GM23338 (cell line): ENCODE measurements around the gene THBS2. TPM values are rescaled to one million over a fixed set of nuclear protein-coding genes. Genes with fewer than 3 reads are reported as not detected.

Experiments
- ATAC-seq: fragments of 200-7000 bp; cut with Tn5 transposase; 3 replicates; pipeline ENCODE4 v1.9.1; 2020
- DNase-seq: peaks from one replicate; pipeline ENCODE4 v3.0.0-alpha.2; 2015; ENCODE audit warnings: low spot score
- H2AFZ ChIP-seq: fragments of 200-600 bp; sonication (generic); 2 replicates; pipeline ENCODE4 v1.8.0; 2016; ENCODE audit warnings: antibody characterized with exemption, mild to moderate bottlenecking, moderate library complexity
- H3F3A ChIP-seq: fragments of 200-600 bp; sonication (generic); replicated peaks from 2 replicates; pipeline ENCODE4 v1.8.0; 2017; ENCODE audit warnings: antibody characterized with exemption, mixed run types, low read depth
- H3K27ac ChIP-seq: fragments of 200-600 bp; sonication (generic); 2 replicates; pipeline ENCODE4 v1.6.1; 2016; ENCODE audit warnings: low read depth
- H3K27me3 ChIP-seq: fragments of 200-600 bp; sonication (generic); 2 replicates; pipeline ENCODE4 v1.8.0; 2016; ENCODE audit warnings: mild to moderate bottlenecking, mixed run types, moderate library complexity; ENCODE audit not compliant: insufficient read depth
- H3K36me3 ChIP-seq: fragments of 200-600 bp; sonication (generic); 2 replicates; pipeline ENCODE4 v1.8.0; 2016; ENCODE audit warnings: mild to moderate bottlenecking; ENCODE audit not compliant: insufficient read depth
- H3K4me1 ChIP-seq: fragments of 200-600 bp; sonication (generic); 2 replicates; pipeline ENCODE4 v1.8.0; 2016; ENCODE audit warnings: mild to moderate bottlenecking, moderate library complexity; ENCODE audit not compliant: insufficient read depth
- H3K4me2 ChIP-seq: fragments of 200-600 bp; sonication (generic); 2 replicates; pipeline ENCODE4 v1.7.1; 2017; ENCODE audit warnings: mixed run types
- H3K4me3 ChIP-seq: fragments of 200-600 bp; sonication (generic); 2 replicates; pipeline ENCODE4 v1.6.1; 2016; ENCODE audit warnings: mixed run types
- H3K79me2 ChIP-seq: fragments of 200-600 bp; sonication (generic); replicated peaks from 2 replicates; pipeline ENCODE4 v1.8.0; 2017; ENCODE audit warnings: mild to moderate bottlenecking; ENCODE audit not compliant: insufficient read depth
- H3K9me2 ChIP-seq: fragments of 200-600 bp; sonication (generic); 2 replicates; pipeline ENCODE4 v1.8.0; 2017; ENCODE audit not compliant: insufficient read depth
- H4K20me1 ChIP-seq: fragments of 200-600 bp; sonication (generic); replicated peaks from 2 replicates; pipeline ENCODE4 v1.8.0; 2017; ENCODE audit warnings: mild to moderate bottlenecking; ENCODE audit not compliant: insufficient read depth
- H3K27ac Mint-ChIP-seq: 2 replicates; pipeline ENCODE4 v1.8.0; 2020; ENCODE audit warnings: inconsistent platforms, mild to moderate bottlenecking, moderate library complexity, mixed read lengths
- H3K27me3 Mint-ChIP-seq: 3 replicates; pipeline ENCODE4 v1.8.0; 2022; ENCODE audit warnings: low read depth, mild to moderate bottlenecking, moderate library complexity, mixed read lengths, inconsistent platforms; ENCODE audit not compliant: insufficient read depth, poor library complexity
- H3K36me3 Mint-ChIP-seq: 3 replicates; pipeline ENCODE4 v1.8.0; 2021; ENCODE audit warnings: low read depth, mild to moderate bottlenecking, inconsistent platforms, moderate library complexity, mixed read lengths
- H3K4me1 Mint-ChIP-seq: 3 replicates; pipeline ENCODE4 v1.8.0; 2020; ENCODE audit warnings: mild to moderate bottlenecking, inconsistent platforms, mixed read lengths
- H3K4me3 Mint-ChIP-seq: 3 replicates; pipeline ENCODE4 v1.8.0; 2021; ENCODE audit warnings: moderate library complexity, mild to moderate bottlenecking, inconsistent platforms, mixed read lengths
- H3K9me3 Mint-ChIP-seq: 3 replicates; pipeline ENCODE4 v1.8.0; 2020; ENCODE audit warnings: moderate library complexity, mild to moderate bottlenecking, inconsistent platforms, mixed read lengths
- CREB1 ChIP-seq: fragments of 250-450 bp; sonication (Bioruptor Pico); IDR thresholded peaks from 2 replicates; pipeline ENCODE4 v1.5.0; 2020; ENCODE audit warnings: low read depth, mild to moderate bottlenecking, moderate library complexity
- EZH2 ChIP-seq: fragments of 200-600 bp; sonication (generic); IDR thresholded peaks from one replicate; pipeline ENCODE4 v1.8.0; 2017; ENCODE audit warnings: antibody characterized with exemption, mild to moderate bottlenecking, low read depth; ENCODE audit not compliant: unreplicated experiment
- EZH2phosphoT487 ChIP-seq: fragments of 200-600 bp; sonication (generic); IDR thresholded peaks from one replicate; pipeline ENCODE4 v1.8.1; 2018; ENCODE audit warnings: antibody characterized with exemption; ENCODE audit not compliant: unreplicated experiment
- NANOG ChIP-seq: IDR thresholded peaks from 2 replicates; pipeline ENCODE4 v1.6.1; 2016; ENCODE audit warnings: antibody characterized with exemption, borderline replicate concordance
- POLR2AphosphoS5 ChIP-seq: IDR thresholded peaks from 2 replicates; pipeline ENCODE4 v1.6.1; 2016; ENCODE audit warnings: antibody characterized with exemption, low read depth
- STAT1 ChIP-seq: IDR thresholded peaks from one replicate; pipeline ENCODE4 v1.6.1; 2016; ENCODE audit warnings: antibody characterized with exemption; ENCODE audit not compliant: unreplicated experiment
- ZNF114 ChIP-seq: fragments of 250-450 bp; sonication (Bioruptor Pico); IDR thresholded peaks from 2 replicates; pipeline ENCODE4 v1.5.0; 2020; ENCODE audit warnings: mild to moderate bottlenecking, moderate library complexity
- polyA plus RNA-seq: library from polyadenylated mRNA; unstranded; fragments of >200 nt; fragmentation: Nextera tagmentation; extraction: Ambion mirVana; gene quantifications from 2 replicates; pipeline ENCODE4 v1.2.1, GENCODE V29; 2016
- total RNA-seq: library from RNA; depleted of rRNA; stranded (reverse); fragments of >200 nt; shearing (Covaris generic); gene quantifications from 2 replicates; pipeline ENCODE4 v1.2.3, GENCODE V29; 2014
- TF ChIP-seq, protein P1 (sequence below): fragments of 250-450 bp; sonication (Bioruptor Pico); IDR thresholded peaks from 2 replicates; pipeline ENCODE4 v1.5.0; 2020; ENCODE audit warnings: mild to moderate bottlenecking, moderate library complexity
- TF ChIP-seq, protein P2 (sequence below): IDR thresholded peaks from one replicate; pipeline ENCODE4 v1.6.1; 2018; ENCODE audit warnings: antibody characterized with exemption; ENCODE audit not compliant: unreplicated experiment

The THBS2 gene
- total and polyA plus RNA-seq, 2 experiments from 2014 or later = 7.9 to 44.7 TPM

DNA sequence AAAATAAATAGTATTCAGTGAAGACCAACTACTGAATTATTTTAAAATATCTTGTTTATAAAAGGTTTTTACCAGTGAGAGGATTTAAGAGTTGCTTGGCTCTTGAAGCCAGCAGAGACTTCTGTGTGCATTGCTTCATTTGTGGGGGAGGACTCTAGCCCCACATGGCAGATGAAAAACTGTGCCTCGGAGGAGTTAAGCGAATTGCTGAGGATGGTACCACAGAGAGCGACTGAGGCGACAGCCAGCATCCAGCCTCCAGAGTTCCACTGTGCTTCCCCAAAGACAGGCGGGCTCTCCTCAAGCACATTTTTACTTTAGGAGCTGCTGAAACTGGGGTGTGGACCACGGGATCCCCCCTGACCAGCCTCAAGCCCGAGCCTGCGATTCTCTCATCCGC, 80.7 kb downstream of the THBS2 start:
- Histone ChIP-seq H3K79me2 (no peaks in the 10 kb centered on the region), H3K9me2 (no peaks in the 10 kb centered on the region), H4K20me1 (no peaks in the 10 kb centered on the region), H3K27ac (no peak overlapping the region), H3K4me3 (no peak overlapping the region), H2AFZ (no peak overlapping the region), H3F3A (no peaks in the 10 kb centered on the region), H3K27me3 (no peaks in the 10 kb centered on the region), H3K4me1 (no peaks in the 10 kb centered on the region), H3K36me3 (no peaks in the 10 kb centered on the region), H3K4me2 (no peak overlapping the region)
- Mint-ChIP-seq H3K27me3 (peaks cover 5% of the 10 kb centered on the region), H3K4me1 (peaks cover 4% of the 10 kb centered on the region), H3K36me3 (no peaks in the 10 kb centered on the region), H3K4me3 (no peak overlapping the region), H3K9me3 (no peaks in the 10 kb centered on the region), H3K27ac (no peak overlapping the region)
- ATAC-seq (no peak), DNase-seq (no peak)
- TF ChIP-seq EZH2 (no peak), CREB1 (CRISPR knock-in tag) (no peak)
- TF ChIP-seq, protein P1, sequence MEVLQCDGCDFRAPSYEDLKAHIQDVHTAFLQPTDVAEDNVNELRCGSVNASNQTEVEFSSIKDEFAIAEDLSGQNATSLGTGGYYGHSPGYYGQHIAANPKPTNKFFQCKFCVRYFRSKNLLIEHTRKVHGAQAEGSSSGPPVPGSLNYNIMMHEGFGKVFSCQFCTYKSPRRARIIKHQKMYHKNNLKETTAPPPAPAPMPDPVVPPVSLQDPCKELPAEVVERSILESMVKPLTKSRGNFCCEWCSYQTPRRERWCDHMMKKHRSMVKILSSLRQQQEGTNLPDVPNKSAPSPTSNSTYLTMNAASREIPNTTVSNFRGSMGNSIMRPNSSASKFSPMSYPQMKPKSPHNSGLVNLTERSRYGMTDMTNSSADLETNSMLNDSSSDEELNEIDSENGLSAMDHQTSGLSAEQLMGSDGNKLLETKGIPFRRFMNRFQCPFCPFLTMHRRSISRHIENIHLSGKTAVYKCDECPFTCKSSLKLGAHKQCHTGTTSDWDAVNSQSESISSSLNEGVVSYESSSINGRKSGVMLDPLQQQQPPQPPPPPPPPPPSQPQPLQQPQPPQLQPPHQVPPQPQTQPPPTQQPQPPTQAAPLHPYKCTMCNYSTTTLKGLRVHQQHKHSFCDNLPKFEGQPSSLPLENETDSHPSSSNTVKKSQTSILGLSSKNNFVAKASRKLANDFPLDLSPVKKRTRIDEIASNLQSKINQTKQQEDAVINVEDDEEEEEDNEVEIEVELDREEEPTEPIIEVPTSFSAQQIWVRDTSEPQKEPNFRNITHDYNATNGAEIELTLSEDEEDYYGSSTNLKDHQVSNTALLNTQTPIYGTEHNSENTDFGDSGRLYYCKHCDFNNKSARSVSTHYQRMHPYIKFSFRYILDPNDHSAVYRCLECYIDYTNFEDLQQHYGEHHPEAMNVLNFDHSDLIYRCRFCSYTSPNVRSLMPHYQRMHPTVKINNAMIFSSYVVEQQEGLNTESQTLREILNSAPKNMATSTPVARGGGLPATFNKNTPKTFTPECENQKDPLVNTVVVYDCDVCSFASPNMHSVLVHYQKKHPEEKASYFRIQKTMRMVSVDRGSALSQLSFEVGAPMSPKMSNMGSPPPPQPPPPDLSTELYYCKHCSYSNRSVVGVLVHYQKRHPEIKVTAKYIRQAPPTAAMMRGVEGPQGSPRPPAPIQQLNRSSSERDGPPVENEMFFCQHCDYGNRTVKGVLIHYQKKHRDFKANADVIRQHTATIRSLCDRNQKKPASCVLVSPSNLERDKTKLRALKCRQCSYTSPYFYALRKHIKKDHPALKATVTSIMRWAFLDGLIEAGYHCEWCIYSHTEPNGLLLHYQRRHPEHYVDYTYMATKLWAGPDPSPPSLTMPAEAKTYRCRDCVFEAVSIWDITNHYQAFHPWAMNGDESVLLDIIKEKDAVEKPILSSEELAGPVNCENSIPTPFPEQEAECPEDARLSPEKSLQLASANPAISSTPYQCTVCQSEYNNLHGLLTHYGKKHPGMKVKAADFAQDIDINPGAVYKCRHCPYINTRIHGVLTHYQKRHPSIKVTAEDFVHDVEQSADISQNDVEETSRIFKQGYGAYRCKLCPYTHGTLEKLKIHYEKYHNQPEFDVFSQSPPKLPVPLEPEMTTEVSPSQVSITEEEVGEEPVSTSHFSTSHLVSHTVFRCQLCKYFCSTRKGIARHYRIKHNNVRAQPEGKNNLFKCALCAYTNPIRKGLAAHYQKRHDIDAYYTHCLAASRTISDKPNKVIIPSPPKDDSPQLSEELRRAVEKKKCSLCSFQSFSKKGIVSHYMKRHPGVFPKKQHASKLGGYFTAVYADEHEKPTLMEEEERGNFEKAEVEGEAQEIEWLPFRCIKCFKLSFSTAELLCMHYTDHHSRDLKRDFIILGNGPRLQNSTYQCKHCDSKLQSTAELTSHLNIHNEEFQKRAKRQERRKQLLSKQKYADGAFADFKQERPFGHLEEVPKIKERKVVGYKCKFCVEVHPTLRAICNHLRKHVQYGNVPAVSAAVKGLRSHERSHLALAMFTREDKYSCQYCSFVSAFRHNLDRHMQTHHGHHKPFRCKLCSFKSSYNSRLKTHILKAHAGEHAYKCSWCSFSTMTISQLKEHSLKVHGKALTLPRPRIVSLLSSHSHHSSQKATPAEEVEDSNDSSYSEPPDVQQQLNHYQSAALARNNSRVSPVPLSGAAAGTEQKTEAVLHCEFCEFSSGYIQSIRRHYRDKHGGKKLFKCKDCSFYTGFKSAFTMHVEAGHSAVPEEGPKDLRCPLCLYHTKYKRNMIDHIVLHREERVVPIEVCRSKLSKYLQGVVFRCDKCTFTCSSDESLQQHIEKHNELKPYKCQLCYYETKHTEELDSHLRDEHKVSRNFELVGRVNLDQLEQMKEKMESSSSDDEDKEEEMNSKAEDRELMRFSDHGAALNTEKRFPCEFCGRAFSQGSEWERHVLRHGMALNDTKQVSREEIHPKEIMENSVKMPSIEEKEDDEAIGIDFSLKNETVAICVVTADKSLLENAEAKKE (CRISPR knock-in tag) = no peak

DNA sequence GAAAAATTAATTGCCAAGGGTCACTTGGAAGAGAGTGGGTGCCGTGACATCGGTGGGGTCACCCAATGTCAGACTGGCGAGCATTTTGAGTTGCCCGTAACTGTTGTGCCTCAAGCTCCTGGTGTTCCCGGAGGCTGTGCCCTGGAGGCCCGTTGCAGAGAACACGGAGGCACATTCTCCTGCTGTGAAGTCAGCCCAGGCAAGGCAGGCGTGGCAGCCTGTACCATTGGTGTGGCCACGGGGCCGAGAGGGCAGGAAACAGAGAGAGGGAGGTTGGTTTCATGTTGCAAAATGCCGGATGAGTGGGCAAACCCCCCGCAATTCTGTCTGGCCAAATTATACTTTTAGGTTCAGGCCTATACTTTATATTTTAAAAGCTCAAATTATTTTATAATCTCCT, 81.2 kb downstream of the THBS2 start:
- Histone ChIP-seq H3K9me2 (no peaks in the 10 kb centered on the region), H3F3A (no peaks in the 10 kb centered on the region), H3K79me2 (no peaks in the 10 kb centered on the region), H3K27me3 (no peaks in the 10 kb centered on the region), H3K4me2 (no peak overlapping the region), H4K20me1 (no peaks in the 10 kb centered on the region), H3K4me3 (no peak overlapping the region), H2AFZ (no peak overlapping the region), H3K36me3 (no peaks in the 10 kb centered on the region), H3K4me1 (no peaks in the 10 kb centered on the region), H3K27ac (no peak overlapping the region)
- Mint-ChIP-seq H3K27ac (no peak overlapping the region), H3K4me1 (peaks cover 4% of the 10 kb centered on the region), H3K9me3 (no peaks in the 10 kb centered on the region), H3K4me3 (no peak overlapping the region), H3K36me3 (no peaks in the 10 kb centered on the region), H3K27me3 (peaks cover 7% of the 10 kb centered on the region)
- DNase-seq = no peak
- no peak for ATAC-seq
- TF ChIP-seq POLR2AphosphoS5 = no peak
- no peak for TF ChIP-seq EZH2
- TF ChIP-seq EZH2phosphoT487 = no peak
- TF ChIP-seq ZNF114 (CRISPR knock-in tag) = no peak
- no peak for TF ChIP-seq STAT1
- no peak for TF ChIP-seq NANOG
- TF ChIP-seq, protein P2, sequence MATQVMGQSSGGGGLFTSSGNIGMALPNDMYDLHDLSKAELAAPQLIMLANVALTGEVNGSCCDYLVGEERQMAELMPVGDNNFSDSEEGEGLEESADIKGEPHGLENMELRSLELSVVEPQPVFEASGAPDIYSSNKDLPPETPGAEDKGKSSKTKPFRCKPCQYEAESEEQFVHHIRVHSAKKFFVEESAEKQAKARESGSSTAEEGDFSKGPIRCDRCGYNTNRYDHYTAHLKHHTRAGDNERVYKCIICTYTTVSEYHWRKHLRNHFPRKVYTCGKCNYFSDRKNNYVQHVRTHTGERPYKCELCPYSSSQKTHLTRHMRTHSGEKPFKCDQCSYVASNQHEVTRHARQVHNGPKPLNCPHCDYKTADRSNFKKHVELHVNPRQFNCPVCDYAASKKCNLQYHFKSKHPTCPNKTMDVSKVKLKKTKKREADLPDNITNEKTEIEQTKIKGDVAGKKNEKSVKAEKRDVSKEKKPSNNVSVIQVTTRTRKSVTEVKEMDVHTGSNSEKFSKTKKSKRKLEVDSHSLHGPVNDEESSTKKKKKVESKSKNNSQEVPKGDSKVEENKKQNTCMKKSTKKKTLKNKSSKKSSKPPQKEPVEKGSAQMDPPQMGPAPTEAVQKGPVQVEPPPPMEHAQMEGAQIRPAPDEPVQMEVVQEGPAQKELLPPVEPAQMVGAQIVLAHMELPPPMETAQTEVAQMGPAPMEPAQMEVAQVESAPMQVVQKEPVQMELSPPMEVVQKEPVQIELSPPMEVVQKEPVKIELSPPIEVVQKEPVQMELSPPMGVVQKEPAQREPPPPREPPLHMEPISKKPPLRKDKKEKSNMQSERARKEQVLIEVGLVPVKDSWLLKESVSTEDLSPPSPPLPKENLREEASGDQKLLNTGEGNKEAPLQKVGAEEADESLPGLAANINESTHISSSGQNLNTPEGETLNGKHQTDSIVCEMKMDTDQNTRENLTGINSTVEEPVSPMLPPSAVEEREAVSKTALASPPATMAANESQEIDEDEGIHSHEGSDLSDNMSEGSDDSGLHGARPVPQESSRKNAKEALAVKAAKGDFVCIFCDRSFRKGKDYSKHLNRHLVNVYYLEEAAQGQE = no peak
